Dermis microvascular lymphatic vessel endothelial cell (primary cell): ENCODE results near the gene ING1. TPM values are rescaled to one million over a fixed set of nuclear protein-coding genes. Genes with fewer than 3 reads are reported as not detected.
A peak's percentile ranks its signal among the peaks of the same experiment; 100 is the strongest.
"Not testable (repeated sequence)": the region's sequence is repeated elsewhere in the genome, so short reads cannot be mapped to it uniquely, and the experiment has no call there.

ENCODE experiments used
- DNase-seq, 2 donors: peaks; one replicate each; pipeline versions ENCODE4 v3.0.0 to v3.0.0-alpha.2; 2010; ENCODE audit warnings: low read depth in 2 of 2
- total RNA-seq: library from RNA; depleted of rRNA; stranded (reverse); fragments of >200 nt; gene quantifications from 2 replicates; pipeline ENCODE4 v1.2.1, GENCODE V29; 2014

ING1 gene
- total RNA-seq, 1 donor from 2014 or later, result 12.5 TPM

DNA sequence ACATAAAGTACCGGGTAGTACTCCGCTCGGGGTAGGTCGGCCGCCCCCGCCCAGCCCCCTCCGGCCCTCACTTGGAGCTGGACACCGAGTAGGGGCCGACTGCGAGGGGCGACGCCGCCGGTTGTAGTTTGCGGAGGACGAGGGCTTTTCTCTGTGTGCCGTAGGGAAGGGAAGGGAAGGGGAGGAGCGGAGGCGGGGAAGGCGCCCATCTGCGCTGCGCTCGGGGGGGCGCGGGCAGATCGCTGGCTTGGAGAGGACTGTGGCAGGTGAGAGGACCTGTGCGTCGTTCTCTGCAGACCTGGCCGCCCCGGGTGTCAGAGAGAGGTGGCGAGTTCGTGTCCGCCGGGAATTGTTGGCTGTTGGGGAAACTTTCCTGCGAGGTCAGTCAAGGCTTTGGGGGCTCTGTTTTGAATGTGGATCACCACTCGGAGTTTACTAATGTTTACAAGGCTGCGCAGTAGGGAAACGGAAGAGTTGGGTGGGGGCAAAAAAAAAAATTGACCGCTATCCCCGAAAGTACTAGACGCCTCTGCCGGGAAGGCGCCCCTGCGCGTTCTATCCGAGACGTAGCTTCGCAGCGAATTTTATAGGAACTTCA lies 1.4 kb downstream of the ING1 start:
- DNase-seq, result peak in 1 of 2 donors; percentile 69

DNA sequence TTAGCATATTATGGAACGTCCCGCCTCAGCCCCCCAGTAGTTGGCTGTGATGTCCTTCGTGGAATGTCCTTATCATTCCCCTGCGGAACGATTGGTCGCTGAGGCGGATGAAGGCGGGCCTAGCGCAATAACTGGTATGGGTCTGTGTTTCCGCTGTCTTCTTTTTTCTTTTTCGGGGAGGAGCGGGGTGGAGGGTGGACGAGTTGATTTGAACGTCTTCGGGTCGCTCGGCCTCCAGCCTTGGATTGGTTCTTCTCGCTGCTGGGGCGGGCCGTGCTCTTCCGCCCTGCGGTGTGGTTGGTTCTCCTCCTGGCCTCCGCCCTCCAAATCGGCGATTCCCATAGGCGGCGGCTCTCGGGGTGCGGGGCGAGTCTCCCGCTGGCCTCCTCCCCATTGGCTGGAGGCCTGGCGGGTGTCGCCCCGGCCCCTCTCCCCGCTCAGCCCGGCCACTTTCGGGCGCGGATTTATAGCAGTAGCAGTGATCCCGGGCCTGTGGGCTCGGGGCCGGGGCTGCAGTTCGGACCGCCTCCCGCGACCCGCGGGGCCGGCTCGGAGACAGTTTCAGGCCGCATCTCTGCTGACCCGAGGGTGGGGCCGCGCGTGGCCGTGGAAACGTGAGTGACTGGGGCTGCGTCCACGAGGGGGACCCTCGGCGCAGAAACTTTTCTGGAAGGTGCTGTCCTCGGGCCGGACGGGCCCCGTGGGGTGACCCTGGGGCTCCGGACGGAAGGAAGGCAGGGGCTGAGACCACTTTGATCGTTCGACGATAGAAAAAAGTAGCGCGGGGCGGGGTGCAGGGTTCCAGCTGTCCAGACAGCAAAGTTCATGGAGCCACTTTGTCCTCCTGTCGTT lies 2.1 kb downstream of the ING1 start:
- peak; percentile 99 to 100 for DNase-seq

DNA sequence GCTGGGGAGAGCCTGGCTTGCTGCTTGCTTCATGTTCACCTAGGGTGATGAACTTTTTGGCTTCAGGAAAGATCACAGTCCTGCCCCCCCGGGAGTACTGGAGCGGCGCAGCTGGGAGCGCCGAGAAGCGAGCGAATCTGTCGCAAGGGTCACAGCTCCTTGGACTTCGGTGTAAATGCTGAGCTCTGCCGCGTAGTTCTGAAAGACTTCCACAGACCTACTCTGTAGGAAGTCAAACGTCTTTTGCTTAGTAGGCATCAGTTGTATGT lies 2.7 kb downstream of the ING1 start:
- DNase-seq, result peak in 1 of 2 donors; percentile 33

DNA sequence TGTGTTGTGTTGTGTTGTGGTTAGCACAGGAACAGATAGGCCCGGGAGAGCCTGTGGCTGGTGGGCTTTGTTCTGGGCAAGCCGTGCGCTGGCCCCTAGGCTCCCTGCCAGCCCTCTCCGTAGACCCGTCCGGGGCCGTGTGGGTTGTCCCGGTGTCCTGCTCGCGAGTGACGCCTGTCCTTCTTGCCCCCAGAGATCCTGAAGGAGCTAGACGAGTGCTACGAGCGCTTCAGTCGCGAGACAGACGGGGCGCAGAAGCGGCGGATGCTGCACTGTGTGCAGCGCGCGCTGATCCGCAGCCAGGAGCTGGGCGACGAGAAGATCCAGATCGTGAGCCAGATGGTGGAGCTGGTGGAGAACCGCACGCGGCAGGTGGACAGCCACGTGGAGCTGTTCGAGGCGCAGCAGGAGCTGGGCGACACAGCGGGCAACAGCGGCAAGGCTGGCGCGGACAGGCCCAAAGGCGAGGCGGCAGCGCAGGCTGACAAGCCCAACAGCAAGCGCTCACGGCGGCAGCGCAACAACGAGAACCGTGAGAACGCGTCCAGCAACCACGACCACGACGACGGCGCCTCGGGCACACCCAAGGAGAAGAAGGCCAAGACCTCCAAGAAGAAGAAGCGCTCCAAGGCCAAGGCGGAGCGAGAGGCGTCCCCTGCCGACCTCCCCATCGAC lies 5.7 kb downstream of the ING1 start:
- no peak for DNase-seq

DNA sequence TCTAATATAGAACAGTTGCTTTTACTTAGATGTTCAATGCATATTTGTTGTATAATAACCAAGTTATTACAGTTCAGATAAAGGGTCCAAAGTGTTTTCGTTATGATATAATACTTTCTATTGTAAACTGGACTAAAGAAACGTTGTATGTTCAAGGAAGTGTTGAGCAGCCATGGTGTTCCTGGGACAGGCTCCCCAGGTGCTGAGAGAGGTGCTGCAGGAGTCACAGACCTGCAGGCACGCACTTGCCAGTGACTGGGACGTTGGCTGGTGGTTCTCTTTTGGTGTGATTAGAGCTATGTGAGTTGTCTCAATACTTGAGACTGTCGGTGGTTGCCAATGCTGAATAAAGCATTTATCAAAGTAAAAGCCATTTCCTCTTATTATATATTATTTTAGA lies 9.5 kb downstream of the ING1 start:
- no peak for DNase-seq

DNA sequence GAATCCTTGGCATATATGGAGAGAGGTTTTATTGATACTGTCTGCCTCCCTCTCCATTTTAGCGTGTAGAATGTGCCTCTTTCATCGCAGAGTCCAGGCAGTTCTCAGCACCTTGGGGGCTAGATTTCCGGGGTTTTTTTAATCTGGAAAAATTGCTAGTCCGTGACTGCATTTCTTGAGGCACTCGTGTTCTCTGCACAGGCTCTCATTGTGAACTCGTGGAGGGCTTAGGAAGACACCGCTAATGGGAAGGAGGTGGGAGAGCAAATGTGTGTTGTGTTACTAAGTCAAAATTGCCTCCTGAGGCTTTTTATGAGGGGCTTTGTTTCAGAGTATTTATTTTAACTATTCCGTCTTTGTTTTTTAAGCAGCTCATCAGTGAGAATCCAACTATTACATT lies 10.1 kb downstream of the ING1 start:
- DNase-seq, result no peak

DNA sequence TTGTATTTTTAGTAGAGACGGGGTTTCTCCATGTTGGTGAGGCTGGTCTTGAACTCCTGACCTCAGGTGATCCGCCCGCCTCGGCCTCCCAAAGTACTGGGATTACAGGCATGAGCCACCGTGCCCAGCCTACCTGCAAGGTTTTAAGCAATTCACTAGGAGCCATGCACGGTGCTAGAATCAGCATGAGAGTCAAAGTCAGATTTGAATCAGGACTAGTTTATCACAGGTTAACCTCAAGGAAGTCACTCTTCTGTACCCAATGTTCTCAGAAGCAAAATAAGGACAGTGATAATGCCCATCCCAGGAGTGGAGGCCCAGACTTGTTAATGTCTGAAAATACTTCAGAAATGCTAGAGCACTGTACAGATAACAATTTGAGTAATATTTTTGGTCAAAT lies 12.7 kb downstream of the ING1 start:
- not testable (repeated sequence) for DNase-seq

DNA sequence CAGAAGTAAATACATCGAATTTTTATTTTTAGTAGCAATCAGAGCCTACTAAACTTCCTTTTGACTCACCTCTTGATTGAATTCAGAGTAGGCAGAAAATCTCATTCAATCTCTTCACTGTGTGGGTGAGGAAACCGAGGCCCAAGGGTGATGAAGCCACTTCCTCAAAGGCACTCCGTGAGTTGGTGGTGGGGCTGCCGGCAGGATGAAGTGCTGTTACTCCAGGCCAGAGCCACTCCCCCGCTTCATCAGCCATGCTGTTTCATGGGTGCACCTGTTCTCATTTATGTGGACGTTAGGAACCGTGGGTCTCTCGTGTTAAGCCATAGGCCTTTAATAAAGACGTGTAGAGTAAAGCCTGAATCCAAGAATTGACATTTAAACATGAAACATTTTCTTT lies 13.2 kb downstream of the ING1 start:
- DNase-seq, result no peak

DNA sequence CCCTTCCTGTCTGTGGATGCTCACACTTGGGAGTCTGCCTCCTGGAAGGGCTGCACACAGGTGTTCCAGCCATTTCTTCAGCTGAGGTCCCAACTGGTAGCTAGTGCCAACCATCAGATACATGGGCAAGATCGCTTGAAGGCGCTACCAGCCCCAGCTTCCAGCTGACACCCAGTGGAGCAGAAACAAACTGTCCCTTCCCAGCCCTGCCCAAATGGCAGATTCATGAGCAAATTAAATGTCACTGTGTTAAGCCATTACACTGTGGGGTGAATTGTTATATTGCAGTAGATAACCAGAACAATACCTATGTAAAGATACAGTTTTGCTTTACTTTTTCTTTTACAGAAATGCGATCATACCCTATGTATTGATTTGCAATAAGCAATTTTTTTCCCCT lies 17.6 kb downstream of the ING1 start:
- DNase-seq, result no peak

DNA sequence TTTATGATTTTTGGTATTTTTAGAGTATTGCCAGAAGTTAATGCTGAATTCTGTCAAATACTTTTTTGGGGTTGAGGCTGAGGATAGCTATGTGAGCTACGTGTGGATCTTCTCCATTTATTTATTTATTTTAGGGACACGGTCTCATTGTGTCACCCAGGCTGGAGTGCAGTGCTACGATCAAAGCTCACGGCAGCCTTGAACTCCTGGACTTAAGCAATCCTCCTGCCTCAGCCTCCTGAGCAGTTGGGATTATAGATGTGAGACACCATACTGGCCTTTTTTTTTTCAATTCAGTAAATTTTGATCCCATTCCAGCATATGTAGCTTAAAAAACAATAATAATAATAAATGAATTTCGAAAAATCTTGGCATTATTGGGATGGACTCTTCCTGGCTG lies 21.1 kb downstream of the ING1 start:
- no peak for DNase-seq

DNA sequence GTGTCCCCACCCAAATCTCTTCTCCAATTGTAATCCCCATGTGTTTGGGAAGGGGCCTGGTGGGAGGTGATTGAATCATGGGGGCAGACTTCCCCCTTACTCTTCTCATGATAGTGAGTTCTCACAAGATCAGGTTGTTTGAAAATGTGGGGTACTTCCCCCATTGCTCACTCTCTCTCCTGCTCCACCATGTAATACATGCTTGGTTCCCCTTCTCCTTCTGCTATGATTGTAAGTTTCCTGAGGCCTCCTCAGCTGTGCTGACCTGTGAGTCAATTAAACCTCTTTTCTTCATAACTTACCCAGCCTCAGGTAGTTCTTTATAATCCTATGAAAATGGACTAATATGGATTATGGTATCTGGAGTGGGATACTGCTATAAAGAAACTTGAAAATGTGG lies 24.1 kb downstream of the ING1 start:
- no peak for DNase-seq

DNA sequence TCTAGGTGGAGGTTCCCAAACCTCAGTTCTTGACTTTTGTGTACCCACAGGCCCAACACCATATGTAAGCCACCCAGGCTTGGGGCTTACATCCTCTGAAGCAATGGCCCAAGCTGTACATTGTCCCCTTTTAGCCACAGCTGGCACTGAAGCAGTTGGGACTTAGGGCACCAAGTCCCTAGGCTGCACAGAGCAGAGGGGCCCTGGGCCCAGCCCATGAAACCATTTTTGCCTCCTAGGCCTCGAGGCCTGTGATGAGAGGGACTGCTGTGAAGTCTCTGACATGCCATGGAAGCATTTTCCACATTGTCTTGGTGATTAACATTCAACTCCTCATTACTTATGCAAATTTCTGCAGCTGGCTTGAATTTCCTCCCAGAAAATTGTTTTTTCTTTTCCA lies 30.2 kb downstream of the ING1 start:
- no peak for DNase-seq

DNA sequence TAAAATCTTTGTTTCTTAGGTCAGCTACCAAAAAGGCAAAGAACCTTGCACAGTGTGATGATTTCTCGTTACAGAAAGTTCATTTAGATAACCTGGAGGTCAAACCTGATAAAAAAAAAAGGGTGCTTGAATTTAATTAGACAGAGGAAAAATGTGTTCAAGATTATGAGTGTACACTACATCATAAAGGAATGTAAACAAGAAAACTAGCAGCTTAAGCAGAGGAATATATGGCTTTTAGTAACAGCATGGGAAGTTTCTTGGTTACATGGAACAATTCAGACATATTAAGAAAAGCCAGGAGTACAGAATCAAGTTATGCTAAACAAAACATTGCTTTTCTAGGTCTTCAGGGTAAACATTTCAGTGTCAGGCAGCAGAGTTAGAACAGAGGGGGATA lies 32.9 kb downstream of the ING1 start:
- DNase-seq, result no peak

DNA sequence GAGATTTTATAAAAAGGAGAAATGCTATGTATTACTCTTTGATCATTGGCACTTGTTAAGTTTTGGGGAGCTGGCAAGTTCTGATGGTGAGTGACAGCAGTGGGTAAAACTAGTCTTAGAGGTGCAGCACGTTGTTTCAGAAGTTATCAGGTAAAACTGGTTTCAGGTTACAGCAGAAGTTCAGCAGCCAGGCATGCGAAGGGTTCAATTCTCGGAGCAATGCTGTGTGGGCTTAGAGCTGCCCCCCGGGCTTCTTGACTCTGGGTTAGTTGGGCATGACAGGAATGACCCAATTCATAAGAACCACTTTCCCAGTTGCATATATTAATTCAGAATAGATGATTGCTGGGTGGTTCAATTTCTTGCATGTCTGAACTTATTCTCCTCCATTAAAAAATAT lies 34.8 kb downstream of the ING1 start:
- no peak for DNase-seq

DNA sequence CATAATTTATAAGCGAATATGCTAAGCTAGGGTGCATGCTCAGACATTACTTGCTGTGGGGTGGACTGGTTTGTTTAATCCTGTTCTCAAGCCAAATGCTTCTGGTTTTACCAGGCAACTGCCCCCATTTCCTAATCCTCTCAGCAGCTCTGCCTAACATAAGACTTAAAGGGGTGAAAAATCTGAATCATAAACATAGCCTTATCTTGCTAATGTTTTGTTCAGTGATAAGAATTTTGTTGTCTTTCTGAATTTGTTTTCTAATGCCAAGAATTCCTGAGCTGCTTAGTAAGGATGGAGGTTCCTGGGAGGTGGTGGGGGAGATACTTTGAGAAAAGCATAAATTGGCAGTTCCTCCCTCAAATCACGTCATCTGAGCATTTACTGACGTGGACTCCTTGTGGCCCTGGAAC lies 42.7 kb downstream of the ING1 start:
- no peak for DNase-seq

DNA sequence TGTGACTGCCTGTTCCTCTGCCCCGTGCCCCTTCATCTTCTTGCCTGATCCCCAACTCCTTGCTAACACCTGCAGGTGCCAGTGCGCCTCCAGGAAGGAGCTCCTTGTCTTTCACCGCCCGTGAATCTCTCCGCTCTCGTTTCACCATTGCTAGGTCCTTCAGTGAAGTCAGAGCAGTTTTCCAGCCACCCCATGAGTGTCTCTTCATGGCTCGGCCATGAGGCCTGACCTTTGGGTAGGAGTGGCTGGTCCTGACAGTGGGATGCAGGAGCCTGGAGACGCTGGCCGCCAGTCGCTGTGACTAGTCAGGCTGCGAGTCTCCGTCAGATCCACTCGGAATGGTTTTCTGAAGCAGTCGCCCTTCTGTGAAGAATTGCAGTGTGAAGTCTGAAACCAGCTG lies 43.8 kb downstream of the ING1 start:
- no peak for DNase-seq

DNA sequence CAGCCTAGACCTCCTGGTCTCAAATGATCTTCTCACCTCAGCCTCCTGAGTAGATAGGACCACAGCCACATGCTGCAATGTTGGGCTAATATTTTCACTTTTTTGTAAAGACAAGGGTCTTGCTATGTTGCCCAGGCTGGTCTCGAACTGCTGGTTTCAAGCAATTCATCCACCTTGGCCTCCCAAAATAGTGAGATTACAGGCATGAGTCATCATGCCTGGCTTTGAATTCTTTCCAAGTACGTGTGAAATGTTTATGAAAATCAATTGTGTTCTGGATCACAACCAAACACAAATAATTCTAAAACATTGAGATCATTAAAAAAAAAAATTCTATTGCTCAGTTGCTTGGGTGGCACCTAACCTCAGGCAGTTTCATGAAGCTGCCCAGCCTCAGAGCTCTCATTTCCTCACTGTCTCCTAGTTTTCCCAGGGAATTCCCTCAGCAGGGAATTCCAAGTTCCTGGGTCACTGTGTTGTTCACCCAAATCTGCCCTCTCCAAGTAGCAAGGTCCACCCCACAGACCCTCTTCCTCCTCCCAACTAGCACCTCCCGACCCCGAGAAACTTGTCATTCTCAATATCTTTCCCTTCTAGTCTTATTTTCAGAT lies 44.8 kb downstream of the ING1 start:
- DNase-seq, result no peak

DNA sequence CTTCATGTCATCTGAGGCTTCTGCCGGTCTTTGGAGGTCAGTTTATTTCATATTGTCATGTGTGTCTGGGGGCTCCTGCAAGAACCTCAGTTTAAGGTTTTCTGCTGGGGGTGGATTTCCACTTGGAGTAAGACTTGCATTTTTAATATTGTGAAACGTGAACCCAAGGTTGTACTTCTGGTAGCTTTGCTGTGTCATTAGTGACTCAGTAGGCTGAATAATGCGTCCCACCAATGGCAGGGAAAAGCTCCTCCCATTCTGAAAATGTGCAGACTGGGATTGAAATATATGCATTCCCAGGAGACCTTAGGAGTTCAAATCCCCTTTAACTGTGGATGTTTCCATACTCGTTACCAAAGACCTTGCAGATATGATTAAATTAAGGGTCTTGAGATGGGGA lies 46.2 kb downstream of the ING1 start:
- no peak for DNase-seq

DNA sequence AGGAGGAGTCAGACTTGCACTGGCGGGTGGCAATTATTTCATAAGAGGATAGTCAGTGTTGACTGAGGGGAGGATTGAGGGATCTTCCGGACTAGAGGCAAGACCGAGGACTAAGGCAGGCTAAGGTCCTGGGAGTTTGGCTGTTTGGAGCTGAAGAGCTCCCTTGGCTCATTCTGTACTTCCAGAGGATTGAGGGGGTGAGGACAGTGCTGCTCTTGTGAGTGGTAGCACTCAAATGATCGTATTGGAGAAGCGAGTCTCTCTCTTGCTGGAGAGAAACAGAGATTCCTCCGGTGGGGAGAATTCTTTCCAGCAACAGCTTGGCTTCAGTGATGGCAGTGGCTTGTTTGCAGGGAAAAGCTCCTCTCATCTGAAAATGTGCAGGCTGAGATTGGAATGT lies 47.1 kb downstream of the ING1 start:
- no peak for DNase-seq

DNA sequence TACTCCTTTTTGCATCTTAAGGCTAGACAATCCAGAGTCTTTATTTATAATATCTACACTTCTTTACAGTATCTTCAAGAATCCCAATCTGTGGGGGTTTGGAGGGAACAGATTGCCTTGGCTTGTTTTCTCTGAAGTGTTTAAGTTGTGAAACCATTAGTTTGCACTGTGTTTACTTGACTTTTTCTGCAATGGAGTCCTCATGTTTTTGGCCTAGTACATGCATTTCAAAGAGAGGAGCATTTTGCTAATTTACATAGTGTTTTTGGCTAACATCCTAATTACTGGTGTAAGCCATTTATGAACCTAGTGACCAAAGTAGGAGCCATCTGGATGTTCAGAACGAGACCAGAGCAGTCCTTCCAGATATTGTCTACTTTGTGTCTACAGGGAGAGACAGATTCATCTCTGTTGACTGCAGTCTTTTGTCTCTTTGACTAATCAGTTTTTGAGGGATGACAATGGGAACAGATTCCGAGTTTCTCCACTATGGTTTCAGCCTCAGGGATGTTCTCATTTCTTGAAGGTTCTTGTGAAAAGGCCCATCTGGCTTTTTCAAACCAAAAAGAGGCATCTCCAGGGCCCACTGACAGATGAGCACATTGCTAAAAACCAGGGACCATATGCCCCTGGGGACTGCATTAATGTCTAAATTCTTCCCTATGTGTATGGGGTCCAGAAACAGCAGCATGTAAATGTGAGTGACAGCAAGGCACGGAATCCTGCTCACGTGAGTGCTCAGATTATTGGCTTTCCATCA lies 53.4 kb downstream of the ING1 start:
- DNase-seq, result no peak

DNA sequence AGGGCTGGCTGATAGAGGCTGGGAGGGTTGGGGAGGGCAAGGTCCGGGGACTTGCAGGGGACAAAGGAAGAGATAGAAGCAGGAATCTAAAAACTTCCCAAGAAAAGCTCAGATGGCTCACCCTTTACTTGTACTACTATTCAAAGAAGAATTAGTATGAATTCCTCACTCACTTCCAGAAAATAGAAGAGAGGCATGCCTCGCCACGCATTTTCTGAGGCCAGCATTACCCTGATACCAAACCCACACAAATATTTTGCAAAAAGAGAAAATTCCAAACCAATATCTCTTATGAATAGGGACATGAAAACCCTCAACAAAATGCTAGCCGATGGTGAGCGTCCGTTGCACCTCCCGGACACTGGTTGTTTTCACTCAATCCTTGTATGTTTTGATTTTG lies 54.0 kb downstream of the ING1 start:
- DNase-seq, result no peak

DNA sequence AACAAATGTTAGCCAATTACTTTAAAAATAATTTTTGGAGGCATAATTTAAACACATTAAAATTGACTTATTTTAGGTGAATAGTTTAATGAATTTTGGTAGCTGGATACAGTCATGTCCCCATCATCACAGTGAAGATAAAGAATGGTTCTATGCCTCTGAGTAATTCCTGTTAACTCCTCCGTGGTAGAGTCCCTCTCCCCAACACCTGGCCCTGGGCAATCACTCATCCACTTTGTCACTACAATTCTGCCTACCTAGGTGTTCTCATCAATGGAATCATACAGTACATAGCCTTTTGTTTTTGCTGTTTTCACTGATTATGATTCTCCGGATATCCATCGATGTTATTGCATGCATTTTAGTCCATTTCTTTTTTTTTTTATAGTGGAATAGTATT lies 55.6 kb downstream of the ING1 start:
- DNase-seq, result no peak
